Tibial nerve (tissue), 3 donors: ENCODE results near the gene TINAGL1.

Source experiments
- POLR2A ChIP-seq, 2 donors: fragments of 450-650 bp; IDR thresholded peaks; one replicate each; pipeline ENCODE4 v1.6.1; 2017; ENCODE audit warnings: antibody characterized with exemption in 2 of 2, mild to moderate bottlenecking in 2 of 2, moderate library complexity in 2 of 2
- TF ChIP-seq, protein P1 (sequence below), 5 experiments: fragments of 200-600 bp in 3 of 5; fragments of 450-650 bp in 2 of 5; sonication (generic) in 3 of 5; IDR thresholded peaks; one replicate each; pipeline ENCODE4 v1.5.1; 2016 to 2019; ENCODE audit warnings: antibody characterized with exemption in 5 of 5, mild to moderate bottlenecking in 3 of 5, moderate library complexity in 2 of 5

GRCh38 chr1:31617218-31617915 lies 41.1 kb downstream of the TINAGL1 start, which contains the start of gene HCRTR1:
- TF ChIP-seq, protein P1, sequence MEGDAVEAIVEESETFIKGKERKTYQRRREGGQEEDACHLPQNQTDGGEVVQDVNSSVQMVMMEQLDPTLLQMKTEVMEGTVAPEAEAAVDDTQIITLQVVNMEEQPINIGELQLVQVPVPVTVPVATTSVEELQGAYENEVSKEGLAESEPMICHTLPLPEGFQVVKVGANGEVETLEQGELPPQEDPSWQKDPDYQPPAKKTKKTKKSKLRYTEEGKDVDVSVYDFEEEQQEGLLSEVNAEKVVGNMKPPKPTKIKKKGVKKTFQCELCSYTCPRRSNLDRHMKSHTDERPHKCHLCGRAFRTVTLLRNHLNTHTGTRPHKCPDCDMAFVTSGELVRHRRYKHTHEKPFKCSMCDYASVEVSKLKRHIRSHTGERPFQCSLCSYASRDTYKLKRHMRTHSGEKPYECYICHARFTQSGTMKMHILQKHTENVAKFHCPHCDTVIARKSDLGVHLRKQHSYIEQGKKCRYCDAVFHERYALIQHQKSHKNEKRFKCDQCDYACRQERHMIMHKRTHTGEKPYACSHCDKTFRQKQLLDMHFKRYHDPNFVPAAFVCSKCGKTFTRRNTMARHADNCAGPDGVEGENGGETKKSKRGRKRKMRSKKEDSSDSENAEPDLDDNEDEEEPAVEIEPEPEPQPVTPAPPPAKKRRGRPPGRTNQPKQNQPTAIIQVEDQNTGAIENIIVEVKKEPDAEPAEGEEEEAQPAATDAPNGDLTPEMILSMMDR (IDR thresholded peaks at IDR 0.05): no peak
- TF ChIP-seq POLR2A (IDR thresholded peaks at IDR 0.05): no peak
